Occipital lobe (tissue), 2 donors: ENCODE results near the gene ZNF316. TPM values are rescaled to one million over a fixed set of nuclear protein-coding genes. Genes with fewer than 3 reads are reported as not detected.
"Not testable (repeated sequence)": the region's sequence is repeated elsewhere in the genome, so short reads cannot be mapped to it uniquely, and the experiment has no call there.

Source experiments
- DNase-seq: peaks from one replicate; lab custom pipeline; 2025; lab: John Stamatoyannopoulos, UW
- total RNA-seq: library from RNA; depleted of rRNA; stranded (reverse); fragments of >200 nt; gene quantifications from one replicate; pipeline ENCODE4 v1.2.3, GENCODE V29; 2014

ZNF316 gene
- total RNA-seq, 1 donor from 2014 or later, result 18.2 TPM

- no peak for DNase-seq
Measured at GRCh38 chr7:6646465-6646864, 9.3 kb downstream of the ZNF316 start.

DNA sequence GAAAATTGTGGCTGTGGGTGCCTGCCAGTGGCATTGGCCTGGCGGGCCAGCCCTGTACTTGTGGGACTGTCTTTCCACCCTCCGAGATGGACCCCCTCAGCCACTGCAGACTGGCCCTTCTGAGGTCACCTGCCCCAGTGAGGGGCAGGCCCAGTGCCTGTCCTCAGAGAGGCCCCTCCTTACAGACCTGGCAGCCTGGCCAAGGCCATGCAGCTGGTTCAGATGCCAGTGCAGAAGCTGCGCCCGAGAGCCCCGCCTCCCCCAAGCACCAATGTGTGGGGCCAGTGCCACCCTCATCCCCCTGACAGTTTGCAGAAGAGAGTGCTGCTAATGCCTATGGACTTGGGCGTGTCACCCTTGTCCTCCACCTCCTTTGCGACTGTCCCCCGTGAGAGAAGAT lies 10.0 kb downstream of the ZNF316 start:
- no peak for DNase-seq

- DNase-seq, result no peak
Measured at GRCh38 chr7:6647541-6647940, 10.4 kb downstream of the ZNF316 start.

DNA sequence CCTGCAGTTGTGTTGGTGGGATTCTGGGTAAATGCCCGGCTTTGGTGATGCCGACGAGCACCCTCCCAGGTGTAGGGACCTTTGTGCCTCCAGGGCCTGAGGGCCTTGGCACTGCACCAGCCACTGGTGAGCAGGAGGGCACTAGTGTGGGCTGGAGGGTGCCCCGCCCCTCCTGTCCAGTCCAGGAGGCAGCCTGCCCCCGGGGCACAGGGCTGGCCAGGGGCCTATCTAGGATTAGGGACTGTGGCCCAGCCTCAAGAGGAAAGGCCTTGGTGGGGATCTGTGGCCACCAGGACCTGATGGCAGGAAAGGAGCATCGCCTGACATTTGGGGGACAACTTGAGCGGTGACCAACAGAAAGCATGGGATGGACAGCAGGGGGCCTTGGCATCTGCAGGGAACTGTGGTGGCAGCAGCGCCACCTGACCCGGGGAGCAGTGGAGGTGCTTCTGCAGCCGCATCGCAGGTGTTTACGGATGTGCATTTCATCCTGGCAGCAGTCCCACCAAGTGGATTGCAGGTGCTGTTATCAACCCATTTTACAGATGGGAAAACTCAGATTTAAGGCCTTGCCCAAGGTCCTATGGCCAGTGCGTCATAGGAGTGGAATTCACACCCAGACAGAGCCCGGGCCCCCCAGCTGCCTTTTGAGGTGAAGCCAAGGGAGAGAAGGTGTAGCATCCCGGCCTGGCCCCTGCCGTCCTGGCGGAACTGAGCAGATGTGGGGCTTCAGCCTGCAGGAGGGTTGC lies 11.1 kb downstream of the ZNF316 start:
- DNase-seq, result no peak

DNA sequence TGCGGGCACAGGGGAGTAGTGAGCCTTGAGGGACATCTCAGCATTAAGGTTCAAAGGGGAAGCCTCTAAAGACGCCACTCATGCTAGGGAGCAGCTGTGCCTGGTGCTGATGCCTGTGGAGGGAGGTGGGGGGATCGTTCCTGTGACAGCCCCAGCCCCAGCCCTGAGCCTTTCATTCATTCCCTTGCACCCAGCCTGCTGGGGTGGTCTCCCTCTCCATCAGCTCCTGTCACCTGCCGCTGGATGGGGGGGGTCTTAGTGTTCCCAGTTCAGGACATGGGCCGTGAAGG lies 11.6 kb downstream of the ZNF316 start:
- DNase-seq, result no peak

- no peak for DNase-seq
Measured at GRCh38 chr7:6649241-6649961, 12.3 kb downstream of the ZNF316 start.

GRCh38 chr7:6650086-6650485 lies 13.0 kb downstream of the ZNF316 start:
- DNase-seq, result no peak

DNA sequence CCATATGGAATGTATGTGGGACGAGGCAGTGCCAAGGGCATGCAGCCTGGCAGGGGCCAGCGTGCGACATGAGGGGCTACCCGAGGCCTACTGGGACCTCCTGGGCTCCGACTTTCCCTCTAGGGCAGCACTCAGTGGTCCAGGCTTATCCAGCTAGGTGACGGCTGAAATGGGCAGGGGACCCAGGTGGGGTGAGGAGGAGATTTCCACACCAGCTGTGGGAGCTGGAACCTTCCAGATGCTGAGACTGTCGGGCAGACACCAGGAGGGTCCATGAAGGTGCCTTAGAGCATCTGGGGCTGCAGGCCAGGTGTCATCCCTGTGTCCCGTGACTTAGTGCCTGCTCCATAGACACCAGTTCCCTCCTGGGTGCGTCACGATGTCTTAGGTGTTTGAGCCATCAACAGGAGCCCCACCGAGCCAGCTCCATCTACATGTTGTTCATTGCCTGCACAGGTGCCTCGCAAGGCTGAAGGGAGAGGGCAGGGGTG lies 13.4 kb downstream of the ZNF316 start:
- DNase-seq, result no peak

GRCh38 chr7:6651851-6652445 lies 14.8 kb downstream of the ZNF316 start:
- DNase-seq, result no peak

GRCh38 chr7:6652446-6653011 lies 15.4 kb downstream of the ZNF316 start:
- DNase-seq, result no peak

DNA sequence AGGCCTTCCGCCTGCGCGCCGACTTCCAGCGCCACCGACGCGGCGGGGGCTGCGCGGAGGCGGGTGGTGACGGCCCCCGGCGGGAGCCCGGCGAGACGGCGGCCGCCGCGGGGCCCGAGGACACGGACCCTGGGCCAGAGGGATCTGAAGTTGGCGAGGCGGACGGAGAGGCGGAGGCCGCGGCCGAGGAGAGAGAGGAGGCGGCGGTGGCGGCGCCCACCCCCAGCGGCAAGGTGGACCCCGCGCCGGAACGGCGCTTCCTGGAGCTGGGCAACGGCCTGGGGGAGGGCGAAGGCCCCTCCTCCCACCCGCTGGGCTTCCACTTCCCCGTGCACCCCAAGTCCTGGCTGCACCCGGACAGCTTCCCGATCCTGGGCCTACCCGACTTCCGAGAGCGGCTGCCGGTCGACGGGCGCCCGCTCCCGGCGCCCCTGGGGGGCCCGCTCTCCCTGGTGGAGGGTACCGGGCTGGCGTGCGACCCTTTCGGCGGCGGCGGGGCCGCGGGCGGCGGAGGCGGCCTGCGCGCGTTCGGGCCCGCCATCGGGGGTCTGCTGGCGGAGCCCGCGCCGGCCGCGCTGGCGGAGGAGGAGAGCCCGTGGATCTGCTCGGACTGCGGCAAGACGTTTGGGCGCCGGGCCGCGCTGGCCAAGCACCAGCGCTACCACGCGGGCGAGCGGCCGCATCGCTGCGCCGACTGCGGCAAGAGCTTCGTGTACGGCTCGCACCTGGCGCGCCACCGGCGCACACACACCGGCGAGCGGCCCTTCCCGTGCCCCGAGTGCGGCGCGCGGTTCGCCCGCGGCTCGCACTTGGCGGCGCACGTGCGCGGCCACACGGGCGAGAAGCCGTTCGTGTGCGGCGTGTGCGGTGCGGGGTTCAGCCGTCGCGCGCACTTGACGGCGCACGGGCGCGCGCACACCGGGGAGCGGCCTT lies 16.2 kb downstream of the ZNF316 start:
- DNase-seq, result no peak

DNA sequence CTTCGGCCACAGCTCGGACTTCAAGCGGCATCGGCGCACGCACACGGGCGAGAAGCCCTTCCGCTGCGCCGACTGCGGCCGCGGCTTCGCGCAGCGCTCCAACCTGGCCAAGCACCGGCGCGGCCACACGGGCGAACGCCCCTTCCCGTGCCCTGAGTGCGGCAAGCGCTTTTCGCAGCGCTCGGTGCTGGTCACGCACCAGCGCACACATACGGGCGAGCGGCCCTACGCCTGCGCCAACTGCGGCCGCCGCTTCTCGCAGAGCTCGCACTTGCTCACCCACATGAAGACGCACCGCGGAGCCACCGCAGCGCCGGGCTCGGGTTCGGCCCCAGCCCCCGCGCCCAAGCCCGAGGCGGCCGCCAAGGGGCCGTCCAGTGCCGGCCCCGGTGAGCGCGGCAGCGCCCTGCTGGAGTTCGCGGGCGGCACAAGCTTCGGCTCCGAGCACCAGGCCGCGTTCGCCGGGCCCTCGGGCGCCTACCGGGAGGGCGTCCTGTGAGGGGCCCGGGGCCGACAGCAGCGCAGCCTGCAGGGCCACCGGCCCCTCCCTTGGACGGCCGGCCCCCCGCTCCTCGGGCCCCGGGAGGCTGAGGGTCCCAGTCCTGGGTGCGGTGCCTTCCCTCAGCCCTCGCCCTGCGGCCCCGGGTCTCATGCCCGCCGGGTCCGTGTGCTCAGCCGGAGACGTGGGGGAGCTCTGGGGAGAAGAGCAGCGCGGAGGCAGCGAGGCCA lies 17.2 kb downstream of the ZNF316 start:
- DNase-seq, result no peak

- DNase-seq, result no peak
Measured at GRCh38 chr7:6654842-6655610, 17.9 kb downstream of the ZNF316 start.

DNA sequence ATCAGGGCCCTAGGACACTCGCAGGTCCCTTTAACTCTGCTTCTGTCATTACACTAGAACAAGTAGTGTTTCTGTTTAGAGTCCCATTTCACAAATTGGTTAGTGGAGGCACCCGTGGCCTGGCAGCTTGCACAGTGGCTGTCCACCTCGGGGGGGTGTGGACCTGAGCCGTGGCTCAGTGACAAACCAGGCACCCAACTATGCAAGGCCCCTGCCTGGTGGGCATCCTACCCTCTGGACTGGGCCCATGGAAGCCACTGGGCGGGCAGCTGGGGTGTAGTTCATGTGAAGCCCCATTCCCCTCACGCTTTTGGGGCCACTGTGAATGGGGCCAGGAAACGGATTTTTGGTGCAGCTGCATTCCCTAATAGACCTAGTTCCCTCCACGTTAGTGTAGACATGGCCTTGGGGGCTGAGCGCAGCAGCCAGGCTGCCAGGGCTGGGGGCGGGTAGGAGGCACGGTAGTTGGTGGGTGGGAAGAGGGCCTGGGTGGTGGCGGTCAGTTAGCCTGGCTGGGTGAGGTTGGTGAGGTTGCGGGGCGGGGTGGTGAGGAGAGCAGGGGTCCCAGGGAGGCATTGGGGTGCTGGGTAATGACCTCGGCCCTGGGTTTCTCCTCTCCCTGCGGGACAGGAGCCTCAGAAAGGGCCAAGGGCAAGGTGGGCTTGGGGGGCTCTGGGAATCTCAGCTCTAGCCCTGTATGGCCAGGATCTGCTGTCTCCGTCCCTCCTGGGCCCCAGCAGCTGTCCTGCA lies 18.7 kb downstream of the ZNF316 start:
- no peak for DNase-seq

DNA sequence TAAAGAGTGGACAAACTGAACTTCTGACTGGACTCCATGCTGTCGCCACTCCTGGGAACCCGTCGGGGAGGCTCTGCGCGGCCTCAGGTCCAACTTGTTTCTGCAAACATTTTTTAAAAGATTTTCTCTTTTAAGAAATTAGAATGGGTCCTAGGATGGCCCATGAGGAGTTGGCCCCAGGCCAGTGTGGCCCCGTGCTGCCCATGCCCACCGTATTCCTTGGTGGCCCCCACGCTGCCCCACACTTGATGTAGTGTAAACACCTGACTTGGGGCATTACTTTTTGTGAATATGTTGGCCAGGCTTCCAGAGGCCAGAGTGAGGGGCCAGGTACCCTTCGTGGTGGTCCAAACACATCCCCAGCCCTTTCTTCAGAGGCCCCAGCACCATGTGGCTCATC lies 19.3 kb downstream of the ZNF316 start:
- no peak for DNase-seq

- no peak for DNase-seq
Measured at GRCh38 chr7:6658618-6659345, 21.7 kb downstream of the ZNF316 start.

GRCh38 chr7:6670851-6671250 lies 33.7 kb downstream of the ZNF316 start:
- DNase-seq, result not testable (repeated sequence)

GRCh38 chr7:6675807-6676405 lies 38.8 kb downstream of the ZNF316 start:
- DNase-seq, result no peak
